HG03378 (cell line): ENCODE measurements around the gene NAALADL2.

Experiments
- ATAC-seq: cut with Tn5 transposase; IDR thresholded peaks from one replicate; pipeline ENCODE4 v1.9.1; 2021; ENCODE audit warnings: mild to moderate bottlenecking, moderate library complexity; ENCODE audit not compliant: unreplicated experiment

NAALADL2 gene

GRCh38 chr3:174959556-174960065, 100.5 kb downstream of the NAALADL2 start:
- ATAC-seq: no peak

GRCh38 chr3:174960898-174961297, 101.8 kb downstream of the NAALADL2 start:
- ATAC-seq: no peak

- ATAC-seq: no peak
These were observed 114.3 kb downstream of the NAALADL2 start for GRCh38 chr3:174973465-174973864.

- ATAC-seq: no peak
These were observed 127.6 kb downstream of the NAALADL2 start for GRCh38 chr3:174986685-174987084.

- no peak for ATAC-seq
These were observed 142.0 kb downstream of the NAALADL2 start for GRCh38 chr3:175001091-175001490.

- ATAC-seq: no peak
These were observed 143.6 kb downstream of the NAALADL2 start for GRCh38 chr3:175002732-175003143.

GRCh38 chr3:175003590-175003989, 144.5 kb downstream of the NAALADL2 start:
- no peak for ATAC-seq

GRCh38 chr3:175005193-175005592, 146.1 kb downstream of the NAALADL2 start:
- no peak for ATAC-seq

- no peak for ATAC-seq
These were observed 146.7 kb downstream of the NAALADL2 start for GRCh38 chr3:175005881-175006280.

- no peak for ATAC-seq
These were observed 148.2 kb downstream of the NAALADL2 start for GRCh38 chr3:175007306-175007705.

- no peak for ATAC-seq
These were observed 150.2 kb downstream of the NAALADL2 start for GRCh38 chr3:175009295-175009694.

- no peak for ATAC-seq
These were observed 156.0 kb downstream of the NAALADL2 start for GRCh38 chr3:175015056-175015635.

GRCh38 chr3:175018946-175019727, 160.0 kb downstream of the NAALADL2 start:
- no peak for ATAC-seq

GRCh38 chr3:175020101-175020500, 161.0 kb downstream of the NAALADL2 start:
- ATAC-seq: no peak

GRCh38 chr3:175029828-175030227, 170.7 kb downstream of the NAALADL2 start:
- ATAC-seq: no peak

- no peak for ATAC-seq
These were observed 180.7 kb downstream of the NAALADL2 start for GRCh38 chr3:175039875-175040274.

- ATAC-seq: no peak
These were observed 182.2 kb downstream of the NAALADL2 start for GRCh38 chr3:175041369-175041768.

- no peak for ATAC-seq
These were observed 187.5 kb downstream of the NAALADL2 start for GRCh38 chr3:175046601-175047000.

- ATAC-seq: no peak
These were observed 188.7 kb downstream of the NAALADL2 start for GRCh38 chr3:175047786-175048185.

- no peak for ATAC-seq
These were observed 198.3 kb downstream of the NAALADL2 start for GRCh38 chr3:175057401-175057800.

GRCh38 chr3:175059788-175060187, 200.7 kb downstream of the NAALADL2 start:
- ATAC-seq: no peak

GRCh38 chr3:175065497-175065896, 206.4 kb downstream of the NAALADL2 start:
- ATAC-seq: no peak
